Suprapubic skin (tissue), 4 donors: ENCODE measurements around the gene CTXND1.

Experiments used
- POLR2A ChIP-seq, 2 donors: fragments of 450-650 bp; IDR thresholded peaks; one replicate each; pipeline ENCODE4 v1.6.1; 2017; ENCODE audit warnings: antibody characterized with exemption in 2 of 2, mild to moderate bottlenecking in 2 of 2, moderate library complexity in 2 of 2
- POLR2AphosphoS5 ChIP-seq, 3 donors: sonication (generic); formaldehyde crosslinking; IDR thresholded peaks; one replicate each; pipeline ENCODE4 v1.6.1; 2017; ENCODE audit warnings: antibody characterized with exemption in 3 of 3
- TF ChIP-seq, protein P1 (sequence below), 2 donors: fragments of 200-600 bp in 1 of 2; fragments of 450-650 bp in 1 of 2; sonication (generic) in 1 of 2; IDR thresholded peaks; one replicate each; pipeline ENCODE4 v1.5.1; 2016 to 2019; ENCODE audit warnings: antibody characterized with exemption in 2 of 2, mild to moderate bottlenecking in 1 of 2, moderate library complexity in 1 of 2

DNA sequence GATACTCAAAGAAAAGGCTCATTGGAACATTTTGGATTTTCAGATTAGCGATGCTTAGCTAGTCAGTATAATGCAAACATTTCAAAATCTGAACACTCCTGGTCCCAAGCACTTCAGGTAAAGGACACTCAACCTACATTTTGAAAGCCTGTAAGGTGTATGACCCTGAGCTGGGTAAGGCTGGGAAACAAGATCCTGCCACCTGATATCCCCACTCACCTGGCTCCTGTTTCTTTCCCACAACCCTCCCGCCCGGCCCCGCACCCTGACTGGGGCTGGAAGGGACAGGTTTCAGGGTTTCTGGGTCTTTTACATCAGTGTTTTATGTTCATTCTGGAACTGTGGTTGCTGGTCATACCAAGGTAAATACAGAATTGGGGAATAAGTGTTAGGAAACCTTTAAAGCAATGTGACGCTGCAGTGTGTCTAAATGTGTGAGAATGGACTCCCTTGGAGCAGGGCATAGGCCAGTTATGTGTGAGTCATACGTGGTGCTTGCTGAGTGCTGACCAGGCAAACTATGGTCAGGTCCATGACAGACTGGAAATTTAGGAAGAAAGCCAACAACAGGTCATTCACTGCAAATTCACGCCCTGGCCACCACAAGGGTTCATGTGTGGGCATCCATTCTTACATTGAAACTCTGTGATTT is 22.9 kb downstream of the CTXND1 start:
- TF ChIP-seq, protein P1, sequence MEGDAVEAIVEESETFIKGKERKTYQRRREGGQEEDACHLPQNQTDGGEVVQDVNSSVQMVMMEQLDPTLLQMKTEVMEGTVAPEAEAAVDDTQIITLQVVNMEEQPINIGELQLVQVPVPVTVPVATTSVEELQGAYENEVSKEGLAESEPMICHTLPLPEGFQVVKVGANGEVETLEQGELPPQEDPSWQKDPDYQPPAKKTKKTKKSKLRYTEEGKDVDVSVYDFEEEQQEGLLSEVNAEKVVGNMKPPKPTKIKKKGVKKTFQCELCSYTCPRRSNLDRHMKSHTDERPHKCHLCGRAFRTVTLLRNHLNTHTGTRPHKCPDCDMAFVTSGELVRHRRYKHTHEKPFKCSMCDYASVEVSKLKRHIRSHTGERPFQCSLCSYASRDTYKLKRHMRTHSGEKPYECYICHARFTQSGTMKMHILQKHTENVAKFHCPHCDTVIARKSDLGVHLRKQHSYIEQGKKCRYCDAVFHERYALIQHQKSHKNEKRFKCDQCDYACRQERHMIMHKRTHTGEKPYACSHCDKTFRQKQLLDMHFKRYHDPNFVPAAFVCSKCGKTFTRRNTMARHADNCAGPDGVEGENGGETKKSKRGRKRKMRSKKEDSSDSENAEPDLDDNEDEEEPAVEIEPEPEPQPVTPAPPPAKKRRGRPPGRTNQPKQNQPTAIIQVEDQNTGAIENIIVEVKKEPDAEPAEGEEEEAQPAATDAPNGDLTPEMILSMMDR (IDR thresholded peaks at IDR 0.05) = no peak
- TF ChIP-seq POLR2A (IDR thresholded peaks at IDR 0.05) (no peak), POLR2AphosphoS5 (IDR thresholded peaks at IDR 0.05) (no peak)
